Measurements from ENCODE around the gene PRSS36. TPM values are rescaled to one million over a fixed set of nuclear protein-coding genes. Genes with fewer than 3 reads are reported as not detected.

Gene PRSS36
- total RNA-seq, 1 experiment from 2014 or later, result 0.66 TPM

GRCh38 chr16:31131416-31131815 lies 18.4 kb downstream of the PRSS36 start:
- Histone ChIP-seq H3K4me2 (ENCODE audit: insufficient read depth, insufficient read length, low read length) (no peak overlapping the region), H3K27ac (ENCODE audit: insufficient read length, low read depth, low read length) (no peak overlapping the region)
- peak overlapping the region in 1 of 2 experiments; percentile 54; a peak in 1 of 5 replicates for H3K4me3 Mint-ChIP-seq

More at GRCh38 chr16:31131416-31131815, 18.4 kb downstream of the PRSS36 start:
- H4K20me1 ChIP-seq (ENCODE audit: control insufficient read depth, insufficient read depth, insufficient read length), result no peaks in the 10 kb centered on the region
- no peak overlapping the region for H3K56ac ChIP-seq (ENCODE audit: insufficient read length, low read depth, low read length)
- Mint-ChIP-seq H3K27me3 (ENCODE audit: low read depth) (no peaks in the 10 kb centered on the region), H3K4me1 (peaks cover 45 to 50% of the 10 kb centered on the region in 2 experiments), H3K36me3 (ENCODE audit: insufficient read depth in 1 of 3, low read depth in 3 of 3) (peaks cover 28 to 50% (median 41%) of the 10 kb centered on the region in 3 experiments), H3K9me3 (no peaks in the 10 kb centered on the region; a peak in 1 of 5 replicates), H3K27ac (peak overlapping the region; percentile 82 to 97 (median 84); a peak in 5 of 7 replicates)
- peaks cover 18% of the 10 kb centered on the region; the same call in 1 of the 2 replicates for H3K4me1 ChIP-seq (ENCODE audit: insufficient read depth, low read length)
- H2BK20ac ChIP-seq (ENCODE audit: low read depth, low read length, poor library complexity, severe bottlenecking), result no peak overlapping the region
- H2AFZ ChIP-seq (ENCODE audit: low read length), result no peak overlapping the region
- no peak overlapping the region for H3K9ac ChIP-seq (ENCODE audit: extremely low read depth, insufficient read length, low read length)
- H3K14ac ChIP-seq (ENCODE audit: insufficient read depth, low read length), result no peak overlapping the region
- no peak overlapping the region for H2BK5ac ChIP-seq (ENCODE audit: insufficient read length, low read length)
- no peak overlapping the region for H3T11ph ChIP-seq (ENCODE audit: low read length)
- H2BK120ac ChIP-seq (ENCODE audit: low read depth, low read length, poor library complexity, severe bottlenecking), result no peak overlapping the region
- no peak overlapping the region for H2BK12ac ChIP-seq (ENCODE audit: insufficient read length, low read depth, low read length)
- peaks cover 5% of the 10 kb centered on the region for H3K23me2 ChIP-seq (ENCODE audit: insufficient read length, low read depth, low read length, poor library complexity, severe bottlenecking)
- no peaks in the 10 kb centered on the region for H3K9me3 ChIP-seq (ENCODE audit: control insufficient read depth, low read depth, low read length)
- no peak for DNase-seq
- no peak overlapping the region for H3K23ac ChIP-seq (ENCODE audit: insufficient read length, low read depth, low read length)
- no peak overlapping the region for H4K5ac ChIP-seq (ENCODE audit: insufficient read length, low read depth, low read length)
- H3K27me3 ChIP-seq (ENCODE audit: insufficient read depth, low read length), result no peaks in the 10 kb centered on the region
- H3K4ac ChIP-seq (ENCODE audit: low read depth, low read length), result no peak overlapping the region
- H3K79me1 ChIP-seq (ENCODE audit: insufficient read depth, low read depth, low read length, poor library complexity, severe bottlenecking), result peaks cover 5% of the 10 kb centered on the region
- TF ChIP-seq CTCF (conservative IDR thresholded peaks at IDR 0.05), result no peak
- peaks cover 4% of the 10 kb centered on the region; the same call in 1 of the 2 replicates for H3K79me2 ChIP-seq (ENCODE audit: insufficient read depth, low read length)
- H4K91ac ChIP-seq (ENCODE audit: insufficient read length, low read depth, low read length), result peak overlapping the region; percentile 16
- H3K18ac ChIP-seq (ENCODE audit: insufficient read length, low read depth, low read length), result no peak overlapping the region
- no peak overlapping the region for H4K8ac ChIP-seq (replicated peaks; ENCODE audit: insufficient read length, low read depth, low read length)
- H2AK5ac ChIP-seq (ENCODE audit: insufficient read length, low read length), result no peak overlapping the region
- no CpG with 5 or more reads among the region's 11 CpGs for WGBS (ENCODE audit: extremely low coverage, insufficient read length, low lambda C conversion rate)
- no peak overlapping the region for H2BK15ac ChIP-seq (ENCODE audit: low read depth, low read length)

Measured in H9 (cell line).